ENCODE measurements around the gene SZRD1. TPM values are rescaled to one million over a fixed set of nuclear protein-coding genes. Genes with fewer than 3 reads are reported as not detected.
"Not testable (repeated sequence)": the region's sequence is repeated elsewhere in the genome, so short reads cannot be mapped to it uniquely, and the experiment has no call there.

Gene SZRD1
- total RNA-seq, 1 donor from 2014 or later = 198 TPM

- Mint-ChIP-seq H3K9me3 (no peaks in the 10 kb centered on the region), H3K4me3 (ENCODE audit: low read depth) (peak overlapping the region; percentile 4), H3K36me3 (ENCODE audit: low read depth) (peaks cover 10% of the 10 kb centered on the region), H3K27me3 (ENCODE audit: low read depth) (no peaks in the 10 kb centered on the region), H3K27ac (no peak overlapping the region), H3K4me1 (ENCODE audit: low read depth) (peaks cover 26% of the 10 kb centered on the region)
- no peak for DNase-seq (ENCODE audit: low spot score)
- intact Hi-C loops (cut with micrococcal nuclease) = loop anchor here (5.0 kb wide), 1 partner anchor 147 kb away; no protein-coding TSS in a partner anchor
Measured at GRCh38 chr1:16349847-16350406, 17.1 kb upstream of the SZRD1 start.

GRCh38 chr1:16351456-16351993, 15.5 kb upstream of the SZRD1 start:
- Mint-ChIP-seq H3K36me3 (ENCODE audit: low read depth) (peaks cover 10% of the 10 kb centered on the region), H3K27ac (peak overlapping the region; percentile 93), H3K4me3 (ENCODE audit: low read depth) (peak overlapping the region; percentile 96), H3K27me3 (ENCODE audit: low read depth) (no peaks in the 10 kb centered on the region), H3K9me3 (no peaks in the 10 kb centered on the region), H3K4me1 (ENCODE audit: low read depth) (peaks cover 26% of the 10 kb centered on the region)
- intact Hi-C loops (cut with micrococcal nuclease) = loop anchor here (5.0 kb wide), 1 partner anchor 146 kb away; no protein-coding TSS in a partner anchor
- no peak for DNase-seq (ENCODE audit: low spot score)

- Mint-ChIP-seq H3K4me3 (ENCODE audit: low read depth) (peak within 1 kb of the TSS; percentile 96), H3K4me1 (ENCODE audit: low read depth) (peaks cover 26% of the 10 kb centered on the region), H3K36me3 (ENCODE audit: low read depth) (peaks cover 10% of the 10 kb centered on the region), H3K9me3 (no peaks in the 10 kb centered on the region), H3K27me3 (ENCODE audit: low read depth) (no peaks in the 10 kb centered on the region), H3K27ac (peak within 1 kb of the TSS; percentile 93)
- intact Hi-C loops (cut with micrococcal nuclease) = loop anchor here (1.0 to 5.0 kb wide), 3 partner anchors 15 to 145 kb away; partner anchors contain the start of gene SZRD1
- peak; percentile 92 for DNase-seq (ENCODE audit: low spot score)
Measured at GRCh38 chr1:16351994-16352841, 14.8 kb upstream of the SZRD1 start, which contains the start of gene FBXO42. FBXO42 (minus strand) TSS chr1:16352480; CDS start chr1:16315418, 37,062 bp downstream.

GRCh38 chr1:16352842-16353535, 14.1 kb upstream of the SZRD1 start:
- Mint-ChIP-seq H3K36me3 (ENCODE audit: low read depth) (peaks cover 10% of the 10 kb centered on the region), H3K9me3 (no peaks in the 10 kb centered on the region), H3K4me3 (ENCODE audit: low read depth) (peak overlapping the region; percentile 96), H3K27me3 (ENCODE audit: low read depth) (no peaks in the 10 kb centered on the region), H3K27ac (peak overlapping the region; percentile 93), H3K4me1 (ENCODE audit: low read depth) (peaks cover 25% of the 10 kb centered on the region)
- intact Hi-C loops (cut with micrococcal nuclease) = loop anchor here (1.0 to 5.0 kb wide), 3 partner anchors 14 to 146 kb away; partner anchors contain the start of gene SZRD1
- no peak for DNase-seq (ENCODE audit: low spot score)

GRCh38 chr1:16354619-16355018, 12.4 kb upstream of the SZRD1 start:
- Mint-ChIP-seq H3K4me1 (ENCODE audit: low read depth) (peaks cover 21% of the 10 kb centered on the region), H3K9me3 (no peaks in the 10 kb centered on the region), H3K36me3 (ENCODE audit: low read depth) (peaks cover 10% of the 10 kb centered on the region), H3K27ac (no peak overlapping the region), H3K27me3 (ENCODE audit: low read depth) (no peaks in the 10 kb centered on the region), H3K4me3 (ENCODE audit: low read depth) (peak overlapping the region; percentile 11)
- no peak for DNase-seq (ENCODE audit: low spot score)
- intact Hi-C loops (cut with micrococcal nuclease) = loop anchor here (5.0 kb wide), 1 partner anchor 143 kb away; no protein-coding TSS in a partner anchor

- no peak for DNase-seq (ENCODE audit: low spot score)
- H3K27me3 Mint-ChIP-seq (ENCODE audit: low read depth) = no peaks in the 10 kb centered on the region
- no peaks in the 10 kb centered on the region for H3K9me3 Mint-ChIP-seq
- H3K4me3 Mint-ChIP-seq (ENCODE audit: low read depth) = no peak overlapping the region
- no peak overlapping the region for H3K27ac Mint-ChIP-seq
- intact Hi-C loops (cut with micrococcal nuclease) = no loop called here
- no peaks in the 10 kb centered on the region for H3K36me3 Mint-ChIP-seq (ENCODE audit: low read depth)
- H3K4me1 Mint-ChIP-seq (ENCODE audit: low read depth) = peaks cover 9% of the 10 kb centered on the region
Measured at GRCh38 chr1:16356867-16357266, 10.2 kb upstream of the SZRD1 start.

- Mint-ChIP-seq H3K36me3 (ENCODE audit: low read depth) (peaks cover 18% of the 10 kb centered on the region), H3K4me1 (ENCODE audit: low read depth) (peaks cover 23% of the 10 kb centered on the region)
- intact Hi-C loops (cut with micrococcal nuclease) = loop anchor here (5.0 kb wide), 2 partner anchors 132 to 398 kb away; no protein-coding TSS in a partner anchor
- not testable (repeated sequence) for H3K27ac Mint-ChIP-seq; H3K27me3 Mint-ChIP-seq (ENCODE audit: low read depth); H3K4me3 Mint-ChIP-seq (ENCODE audit: low read depth); H3K9me3 Mint-ChIP-seq; DNase-seq (ENCODE audit: low spot score)
Measured at GRCh38 chr1:16365146-16365498, 1.9 kb upstream of the SZRD1 start.

- Mint-ChIP-seq H3K36me3 (ENCODE audit: low read depth) (peaks cover 27% of the 10 kb centered on the region), H3K27ac (peak overlapping the region; percentile 99), H3K9me3 (no peaks in the 10 kb centered on the region), H3K4me1 (ENCODE audit: low read depth) (peaks cover 37% of the 10 kb centered on the region), H3K4me3 (ENCODE audit: low read depth) (peak overlapping the region; percentile 96), H3K27me3 (ENCODE audit: low read depth) (no peaks in the 10 kb centered on the region)
- intact Hi-C loops (cut with micrococcal nuclease) = loop anchor here (1.0 to 5.0 kb wide), 10 partner anchors 15 to 841 kb away; partner anchors contain the start of genes CPLANE2, DDI2, DNAJC16 and FBXO42
- DNase-seq (ENCODE audit: low spot score) = peak; percentile 84
Measured at GRCh38 chr1:16367258-16367967, 371 bp downstream of the SZRD1 start.

GRCh38 chr1:16367968-16368890, 1.2 kb downstream of the SZRD1 start:
- Mint-ChIP-seq H3K36me3 (ENCODE audit: low read depth) (peaks cover 33% of the 10 kb centered on the region), H3K9me3 (no peaks in the 10 kb centered on the region), H3K4me3 (ENCODE audit: low read depth) (peak overlapping the region; percentile 96), H3K4me1 (ENCODE audit: low read depth) (peaks cover 41% of the 10 kb centered on the region), H3K27ac (peak overlapping the region; percentile 99), H3K27me3 (ENCODE audit: low read depth) (no peaks in the 10 kb centered on the region)
- intact Hi-C loops (cut with micrococcal nuclease) = loop anchor here (1.0 to 5.0 kb wide), 11 partner anchors 16 to 842 kb away; partner anchors contain the start of genes CPLANE2, DDI2, DNAJC16 and FBXO42
- DNase-seq (ENCODE audit: low spot score) = no peak

GRCh38 chr1:16369821-16370220, 2.8 kb downstream of the SZRD1 start:
- peak overlapping the region; percentile 96 for H3K4me3 Mint-ChIP-seq (ENCODE audit: low read depth)
- no peaks in the 10 kb centered on the region for H3K9me3 Mint-ChIP-seq
- H3K36me3 Mint-ChIP-seq (ENCODE audit: low read depth) = peaks cover 44% of the 10 kb centered on the region
- intact Hi-C loops (cut with micrococcal nuclease) = loop anchor here (2.0 to 10.0 kb wide), 4 partner anchors 17 to 685 kb away; partner anchors contain the start of gene PLEKHM2
- no peak for DNase-seq (ENCODE audit: low spot score)
- no peak overlapping the region for H3K27ac Mint-ChIP-seq
- peaks cover 44% of the 10 kb centered on the region for H3K4me1 Mint-ChIP-seq (ENCODE audit: low read depth)
- H3K27me3 Mint-ChIP-seq (ENCODE audit: low read depth) = no peaks in the 10 kb centered on the region

- Mint-ChIP-seq H3K4me1 (ENCODE audit: low read depth) (peaks cover 51% of the 10 kb centered on the region), H3K4me3 (ENCODE audit: low read depth) (peak overlapping the region; percentile 48), H3K27me3 (ENCODE audit: low read depth) (no peaks in the 10 kb centered on the region), H3K9me3 (no peaks in the 10 kb centered on the region), H3K27ac (peak overlapping the region; percentile 72), H3K36me3 (ENCODE audit: low read depth) (peaks cover 51% of the 10 kb centered on the region)
- DNase-seq (ENCODE audit: low spot score) = no peak
- intact Hi-C loops (cut with micrococcal nuclease) = loop anchor here (10.0 kb wide), 1 partner anchor 687 kb away; the partner anchor contains the start of gene PLEKHM2
Measured at GRCh38 chr1:16371725-16372124, 4.7 kb downstream of the SZRD1 start.
